ENCODE measurements around the gene DLEC1.

GRCh38 chr3:38141173-38141951 lies 102.4 kb downstream of the DLEC1 start:
- TF ChIP-seq CTCF (IDR thresholded peaks at IDR 0.05): no peak
- no peak for TF ChIP-seq POLR2A (IDR thresholded peaks at IDR 0.05)
